SKM-1 treated with dmso at 0.1 percent for 144 hours (cell line): Measurements from ENCODE around the gene ZNF479.
"Not testable (repeated sequence)": the region's sequence is repeated elsewhere in the genome, so short reads cannot be mapped to it uniquely, and the experiment has no call there.

Source experiments
- DNase-seq: peaks from one replicate; lab custom pipeline; 2025; ENCODE audit not compliant: unreplicated experiment; lab: John Stamatoyannopoulos, UW

ZNF479 gene

GRCh38 chr7:57132336-57132735 is at the start of gene ZNF479:
Gene ZNF479, minus strand, starts transcription at chr7:57132436. Its CDS starts 112 bp downstream, at chr7:57132324.
- DNase-seq: not testable (repeated sequence)

- no peak for DNase-seq
Measured at GRCh38 chr7:57182031-57182430, 49.8 kb upstream of the ZNF479 start.

GRCh38 chr7:57181281-57181680 is 49.0 kb upstream of the ZNF479 start:
- no peak for DNase-seq

GRCh38 chr7:57179776-57180415 is 47.7 kb upstream of the ZNF479 start:
- no peak for DNase-seq

GRCh38 chr7:57178768-57179139 is 46.5 kb upstream of the ZNF479 start:
- DNase-seq: no peak

- DNase-seq: no peak
Measured at GRCh38 chr7:57177856-57178767, 45.9 kb upstream of the ZNF479 start.

GRCh38 chr7:57176928-57177635 is 44.8 kb upstream of the ZNF479 start:
- DNase-seq: no peak

- DNase-seq: no peak
Measured at GRCh38 chr7:57165285-57165899, 33.2 kb upstream of the ZNF479 start.

- DNase-seq: not testable (repeated sequence)
Measured at GRCh38 chr7:57120123-57120784, 12.0 kb downstream of the ZNF479 start.
